Measurements from ENCODE around the gene GPSM1.

DNA sequence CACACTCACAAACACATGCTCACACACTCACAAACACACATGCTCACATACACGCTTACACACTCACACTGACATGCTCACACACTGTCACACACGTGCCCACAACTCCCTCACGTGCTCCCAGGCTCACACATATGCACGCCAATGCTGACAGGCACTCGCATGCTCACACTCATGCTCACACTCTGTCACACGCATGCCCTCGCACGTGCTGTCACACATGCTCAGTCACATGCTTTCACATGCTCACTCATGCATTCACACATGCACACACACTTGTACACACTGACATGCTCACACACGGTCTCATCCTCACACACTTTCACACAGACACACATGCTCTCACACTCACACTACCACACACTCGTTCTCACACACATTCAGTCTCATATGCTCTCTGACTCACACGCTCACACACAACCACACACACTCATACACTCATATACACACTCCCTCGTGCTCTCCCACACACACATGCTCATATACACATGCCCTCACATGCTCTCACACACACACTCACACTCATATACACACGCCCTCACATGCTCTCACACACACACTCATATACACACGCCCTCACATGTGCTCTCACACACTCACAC, 33.8 kb upstream of the GPSM1 start:
- no peak for TF ChIP-seq POLR2A (IDR thresholded peaks at IDR 0.05)
- TF ChIP-seq, protein P1, sequence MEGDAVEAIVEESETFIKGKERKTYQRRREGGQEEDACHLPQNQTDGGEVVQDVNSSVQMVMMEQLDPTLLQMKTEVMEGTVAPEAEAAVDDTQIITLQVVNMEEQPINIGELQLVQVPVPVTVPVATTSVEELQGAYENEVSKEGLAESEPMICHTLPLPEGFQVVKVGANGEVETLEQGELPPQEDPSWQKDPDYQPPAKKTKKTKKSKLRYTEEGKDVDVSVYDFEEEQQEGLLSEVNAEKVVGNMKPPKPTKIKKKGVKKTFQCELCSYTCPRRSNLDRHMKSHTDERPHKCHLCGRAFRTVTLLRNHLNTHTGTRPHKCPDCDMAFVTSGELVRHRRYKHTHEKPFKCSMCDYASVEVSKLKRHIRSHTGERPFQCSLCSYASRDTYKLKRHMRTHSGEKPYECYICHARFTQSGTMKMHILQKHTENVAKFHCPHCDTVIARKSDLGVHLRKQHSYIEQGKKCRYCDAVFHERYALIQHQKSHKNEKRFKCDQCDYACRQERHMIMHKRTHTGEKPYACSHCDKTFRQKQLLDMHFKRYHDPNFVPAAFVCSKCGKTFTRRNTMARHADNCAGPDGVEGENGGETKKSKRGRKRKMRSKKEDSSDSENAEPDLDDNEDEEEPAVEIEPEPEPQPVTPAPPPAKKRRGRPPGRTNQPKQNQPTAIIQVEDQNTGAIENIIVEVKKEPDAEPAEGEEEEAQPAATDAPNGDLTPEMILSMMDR (IDR thresholded peaks at IDR 0.05 in 8 of 11, conservative IDR thresholded peaks at IDR 0.05 in 3 of 11) = no peak
